GM18868 (cell line): ENCODE measurements around the gene RIT2.

ENCODE experiments used
- ATAC-seq: cut with Tn5 transposase; IDR thresholded peaks from one replicate; pipeline ENCODE4 v1.9.1; 2021; ENCODE audit warnings: mild to moderate bottlenecking, moderate library complexity; ENCODE audit not compliant: unreplicated experiment

Gene RIT2

DNA sequence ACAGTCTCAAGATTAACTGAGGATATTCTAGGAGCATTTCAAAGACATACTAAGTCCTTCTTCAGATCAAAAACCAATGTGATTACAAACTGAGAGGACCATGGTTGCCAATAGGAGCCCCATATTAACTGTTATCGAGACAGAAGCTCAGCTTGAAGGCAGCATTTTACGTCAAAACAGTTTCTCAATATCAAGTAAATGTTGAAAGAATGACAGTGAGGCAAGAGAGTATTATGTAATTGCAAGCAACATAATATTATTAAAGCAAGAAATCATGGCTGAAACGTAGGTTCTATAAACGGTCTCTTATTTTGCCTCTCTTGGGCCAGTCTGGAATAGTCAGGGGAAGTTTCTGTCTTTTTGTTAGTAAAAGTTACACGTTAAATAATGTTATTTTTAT is 22.9 kb downstream of the RIT2 start:
- ATAC-seq, result no peak

DNA sequence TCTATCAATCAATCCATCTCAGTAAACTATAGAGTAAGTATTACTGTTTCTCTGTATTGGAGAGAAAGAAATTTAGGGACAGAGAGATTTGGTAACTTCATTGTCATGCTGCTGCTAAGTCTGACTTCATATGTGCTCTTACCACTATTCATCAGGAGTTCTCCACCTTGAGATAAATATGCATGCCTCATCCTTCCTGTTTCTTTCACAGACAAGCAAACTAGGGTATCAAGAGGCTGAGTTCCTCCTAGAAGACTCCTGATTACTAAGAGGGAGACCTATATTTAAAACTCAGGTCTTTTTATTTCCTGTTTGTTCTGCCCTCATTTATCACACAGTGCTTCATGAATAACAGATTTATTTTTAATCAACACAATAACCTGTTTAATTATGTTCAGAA is 34.1 kb downstream of the RIT2 start:
- ATAC-seq, result no peak

- ATAC-seq, result no peak
Observed at GRCh38 chr18:43080671-43081070, 34.8 kb downstream of the RIT2 start.

GRCh38 chr18:43079422-43079821 is 36.1 kb downstream of the RIT2 start:
- ATAC-seq, result no peak

GRCh38 chr18:43078478-43079092 is 36.9 kb downstream of the RIT2 start:
- no peak for ATAC-seq

DNA sequence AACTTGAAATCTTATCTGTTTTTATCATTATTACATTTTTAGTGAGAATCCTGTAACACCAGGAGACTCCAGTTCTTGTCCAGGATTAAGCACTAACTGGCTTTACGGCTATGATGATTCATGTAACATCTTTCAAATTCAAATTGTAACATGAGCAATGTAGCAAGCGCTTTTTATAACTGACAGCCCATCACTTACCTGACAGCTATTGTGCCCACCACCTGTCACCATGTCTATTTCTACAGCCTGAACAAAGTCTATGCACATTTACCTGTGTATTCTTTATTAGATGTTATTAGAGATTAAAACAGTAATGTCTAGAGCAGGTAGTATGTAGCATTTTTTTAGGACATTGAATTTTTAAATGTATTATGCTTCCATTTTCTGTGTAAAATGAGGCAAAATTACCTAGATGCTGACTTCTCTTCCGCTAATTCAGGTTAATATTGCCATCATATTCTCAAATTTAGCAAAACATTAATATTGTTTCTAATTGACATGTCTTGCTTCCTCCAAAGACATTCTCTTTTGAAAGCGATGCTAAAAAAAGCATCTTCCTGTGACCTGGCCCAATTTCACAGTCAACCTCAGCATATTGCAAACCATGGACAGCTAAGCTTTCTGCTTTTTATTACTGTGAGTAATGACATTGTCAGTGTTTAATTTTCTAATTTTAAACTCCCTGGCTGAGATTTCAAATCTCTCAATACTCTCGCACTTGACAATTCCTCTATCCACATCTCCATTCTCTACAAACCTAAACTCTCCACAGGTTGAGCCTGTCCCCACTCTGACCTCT is 37.8 kb downstream of the RIT2 start:
- ATAC-seq, result no peak

- ATAC-seq, result no peak
Observed at GRCh38 chr18:43073771-43074170, 41.7 kb downstream of the RIT2 start.

DNA sequence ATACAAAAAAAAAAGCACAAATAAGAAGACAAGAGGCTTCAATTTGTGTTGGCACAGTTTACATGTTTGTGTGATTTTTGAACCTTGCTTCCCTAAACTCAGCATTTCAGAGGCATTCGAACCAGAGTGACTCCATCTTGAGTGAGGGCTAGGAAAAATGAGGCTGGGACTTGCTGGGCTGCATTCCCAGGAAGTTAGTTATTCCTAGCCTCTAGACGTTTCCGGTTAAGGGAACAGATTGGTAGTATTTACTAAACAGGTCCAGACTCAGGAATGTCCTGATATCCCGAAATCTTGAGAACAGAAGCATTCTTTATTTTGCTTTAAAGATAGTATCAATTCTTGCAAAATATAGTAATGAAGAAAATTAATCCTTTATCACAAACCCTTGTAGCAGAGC is 46.7 kb downstream of the RIT2 start:
- ATAC-seq, result no peak

DNA sequence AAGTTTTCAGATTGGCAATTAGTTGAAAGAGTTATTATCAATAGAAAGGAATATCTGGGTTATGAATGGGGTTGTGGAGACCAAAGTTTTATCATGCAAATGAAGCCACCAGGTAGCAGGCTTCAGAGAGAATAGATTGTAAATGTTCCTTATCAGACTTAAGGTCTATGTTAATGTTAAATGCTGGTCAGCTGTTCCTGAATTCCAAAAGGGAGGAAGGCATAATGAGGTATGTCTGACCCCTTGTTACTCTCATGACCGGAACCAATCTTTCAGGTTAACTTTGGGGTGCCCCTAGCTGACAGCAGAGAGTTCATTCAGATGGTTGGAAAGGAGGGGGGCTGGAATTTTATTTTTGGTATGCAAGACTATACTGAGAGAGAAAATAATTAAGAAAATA is 47.9 kb downstream of the RIT2 start:
- no peak for ATAC-seq

- ATAC-seq, result no peak
Observed at GRCh38 chr18:43061816-43062215, 53.7 kb downstream of the RIT2 start.

- no peak for ATAC-seq
Observed at GRCh38 chr18:43061318-43061717, 54.2 kb downstream of the RIT2 start.

- ATAC-seq, result no peak
Observed at GRCh38 chr18:43060020-43060419, 55.5 kb downstream of the RIT2 start.

GRCh38 chr18:43054815-43055519 is 60.5 kb downstream of the RIT2 start:
- no peak for ATAC-seq

GRCh38 chr18:43049021-43049420 is 66.5 kb downstream of the RIT2 start:
- ATAC-seq, result no peak

- no peak for ATAC-seq
Observed at GRCh38 chr18:43046322-43046721, 69.2 kb downstream of the RIT2 start.

GRCh38 chr18:43043626-43044025 is 71.9 kb downstream of the RIT2 start:
- no peak for ATAC-seq

DNA sequence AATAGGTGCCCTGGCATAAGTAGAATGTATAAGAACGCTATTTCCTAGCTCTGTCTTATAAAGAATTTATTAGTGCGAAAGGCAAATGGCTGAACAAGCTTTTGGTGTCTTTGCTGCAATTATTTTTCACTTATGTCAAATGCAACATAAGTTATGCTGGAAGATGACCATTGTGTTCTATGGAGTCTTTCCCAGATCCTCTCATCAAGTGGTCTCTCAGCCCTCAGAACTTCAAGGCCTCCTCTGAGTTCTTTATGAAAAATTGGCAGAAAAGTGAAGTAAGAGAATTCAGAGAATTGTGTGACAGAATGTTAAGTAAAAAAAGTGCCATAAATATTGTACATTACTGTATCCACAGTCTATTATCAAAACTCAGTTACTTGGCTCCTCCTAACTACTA is 75.2 kb downstream of the RIT2 start:
- ATAC-seq, result no peak

GRCh38 chr18:43034683-43035500 is 80.6 kb downstream of the RIT2 start:
- ATAC-seq, result no peak

GRCh38 chr18:43031169-43031568 is 84.3 kb downstream of the RIT2 start:
- ATAC-seq, result no peak

GRCh38 chr18:43029414-43029813 is 86.1 kb downstream of the RIT2 start:
- ATAC-seq, result no peak

DNA sequence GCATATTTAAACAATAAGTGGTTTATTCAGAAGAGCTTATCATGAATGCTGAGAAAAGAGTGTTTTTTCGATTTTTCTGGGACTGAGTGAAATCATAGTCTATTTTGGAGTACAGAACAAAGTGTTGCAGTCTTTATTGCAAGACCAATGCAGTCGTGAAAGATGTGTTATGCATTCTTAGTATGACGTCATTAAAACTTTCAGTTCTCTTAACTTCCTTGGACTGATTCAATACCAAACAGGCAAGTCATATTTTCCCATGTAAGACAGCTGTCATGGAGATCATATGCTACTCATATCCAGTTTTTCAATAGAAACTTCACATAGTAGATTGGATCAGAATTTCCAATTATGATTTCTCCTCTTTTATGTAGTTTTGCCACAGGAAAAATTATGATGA is 92.6 kb downstream of the RIT2 start:
- peak; percentile 49 for ATAC-seq
